Testis (tissue), 3 donors: ENCODE measurements around the gene WDR44. TPM values are rescaled to one million over a fixed set of nuclear protein-coding genes. Genes with fewer than 3 reads are reported as not detected.
A peak's percentile ranks its signal among the peaks of the same experiment; 100 is the strongest.

Experiments
- DNase-seq: peaks from one replicate; pipeline ENCODE4 v3.0.0-alpha.2; 2019
- H3K27ac ChIP-seq, 2 donors: fragments of 200-600 bp; sonication (generic); one replicate each; pipeline ENCODE4 v1.5.1; 2019
- H3K27me3 ChIP-seq: fragments of 200-600 bp; sonication (generic); one replicate; pipeline ENCODE4 v1.5.1; 2019
- H3K36me3 ChIP-seq: fragments of 200-600 bp; sonication (generic); one replicate; pipeline ENCODE4 v1.5.1; 2017; ENCODE audit warnings: low read depth; ENCODE audit errors: missing control alignments
- H3K4me1 ChIP-seq: fragments of 200-600 bp; sonication (generic); one replicate; pipeline ENCODE4 v1.5.1; 2019
- H3K4me3 ChIP-seq, 2 donors: fragments of 200-600 bp; sonication (generic); one replicate each; pipeline ENCODE4 v1.5.1; 2017 to 2019
- H3K9me3 ChIP-seq: fragments of 200-600 bp; sonication (generic); one replicate; pipeline ENCODE4 v1.5.1; 2017
- CTCF ChIP-seq, 3 experiments: fragments of 450-650 bp in 2 of 3; fragments of 200-600 bp in 1 of 3; sonication (generic) in 1 of 3; IDR thresholded peaks; one replicate each; pipeline ENCODE4 v1.5.1; 2016 to 2019; ENCODE audit warnings: antibody characterized with exemption in 3 of 3, mild to moderate bottlenecking in 2 of 3, moderate library complexity in 1 of 3
- POLR2A ChIP-seq: fragments of 450-650 bp; IDR thresholded peaks from one replicate; pipeline ENCODE4 v1.6.1; 2017; ENCODE audit warnings: antibody characterized with exemption, mild to moderate bottlenecking, moderate library complexity
- WGBS, 2 donors: methylation state at CpG; one replicate each; pipeline ENCODE4 v1.1.5; 2018; 5-methylcytosine and 5-hydroxymethylcytosine counted together
- intact Hi-C: fragments of 100-400 bp; cut with DNase I; formaldehyde crosslinking; loops from one replicate; pipeline ENCODE4 v1.15.1; 2023; ENCODE audit warnings: low total_unique reads
- polyA plus RNA-seq: library from polyadenylated mRNA; stranded (reverse); fragments of 350-450 nt; fragmentation: Illumina TruSeq; extraction: RNeasy Lipid Tissue Mini Kit (QIAGEN cat#74804); gene quantifications from one replicate; pipeline ENCODE4 v1.2.3, GENCODE V29; 2014; ENCODE audit warnings: low read depth, low replicate concordance; ENCODE audit not compliant: insufficient read depth
- total RNA-seq, 2 donors: library from RNA; depleted of rRNA; stranded (reverse); fragments of >200 nt; gene quantifications; one replicate each; pipeline ENCODE4 v1.2.3, GENCODE V29; 2016

Gene WDR44
- total and polyA plus RNA-seq, 3 donors from 2014 or later = 13.1 to 26.8 (median 25.0) TPM

- H3K27ac ChIP-seq = peak overlapping the region; percentile 89 to 92
- peaks cover 12% of the 10 kb centered on the region for H3K4me1 ChIP-seq
- no peaks in the 10 kb centered on the region for H3K36me3 ChIP-seq
- H3K9me3 ChIP-seq = no peaks in the 10 kb centered on the region
- intact Hi-C loops = no loop called here
- H3K27me3 ChIP-seq = no peaks in the 10 kb centered on the region
- peak overlapping the region; percentile 67 to 88 for H3K4me3 ChIP-seq
- no peak for TF ChIP-seq POLR2A
- TF ChIP-seq CTCF (IDR thresholded peaks at IDR 0.05) = no peak
- WGBS, 2 donors = 0 to 1% methylated on average over 6 to 42 of the region's 51 CpGs
- DNase-seq = peak; percentile 29
Measured at GRCh38 chrX:118346258-118347094, 570 bp downstream of the WDR44 start.

- peak overlapping the region in 1 of 2 donors; percentile 92 for H3K27ac ChIP-seq
- peak overlapping the region; percentile 67 to 88 for H3K4me3 ChIP-seq
- H3K36me3 ChIP-seq = no peaks in the 10 kb centered on the region
- no peak for TF ChIP-seq CTCF (IDR thresholded peaks at IDR 0.05)
- no peak for TF ChIP-seq POLR2A
- 3% methylated on average over 11 of the region's 11 CpGs for WGBS, 2 donors
- peaks cover 12% of the 10 kb centered on the region for H3K4me1 ChIP-seq
- intact Hi-C loops = no loop called here
- no peak for DNase-seq
- H3K27me3 ChIP-seq = no peaks in the 10 kb centered on the region
- H3K9me3 ChIP-seq = no peaks in the 10 kb centered on the region
Measured at GRCh38 chrX:118347131-118347530, 1.2 kb downstream of the WDR44 start.

- H3K27me3 ChIP-seq = no peaks in the 10 kb centered on the region
- H3K9me3 ChIP-seq = no peaks in the 10 kb centered on the region
- H3K36me3 ChIP-seq = no peaks in the 10 kb centered on the region
- peak overlapping the region in 1 of 2 donors; percentile 88 for H3K4me3 ChIP-seq
- 18 to 23% methylated on average over 3 of the region's 3 CpGs for WGBS, 2 donors
- intact Hi-C loops = no loop called here
- DNase-seq = no peak
- no peak overlapping the region for H3K27ac ChIP-seq
- peaks cover 12% of the 10 kb centered on the region for H3K4me1 ChIP-seq
- TF ChIP-seq CTCF (IDR thresholded peaks at IDR 0.05) (no peak), POLR2A (no peak)
Measured at GRCh38 chrX:118347736-118348135, 1.8 kb downstream of the WDR44 start.

GRCh38 chrX:118348186-118348810, 2.4 kb downstream of the WDR44 start:
- Histone ChIP-seq H3K9me3 (no peaks in the 10 kb centered on the region), H3K4me1 (peaks cover 12% of the 10 kb centered on the region), H3K27me3 (no peaks in the 10 kb centered on the region), H3K27ac (no peak overlapping the region), H3K36me3 (no peaks in the 10 kb centered on the region), H3K4me3 (no peak overlapping the region)
- DNase-seq = no peak
- WGBS, 2 donors = 40 to 61% methylated on average over 2 of the region's 2 CpGs
- no peak for TF ChIP-seq POLR2A
- no peak for TF ChIP-seq CTCF (IDR thresholded peaks at IDR 0.05)
- intact Hi-C loops = no loop called here
